ENCODE measurements around the gene SNAI3. TPM values are rescaled to one million over a fixed set of nuclear protein-coding genes. Genes with fewer than 3 reads are reported as not detected.

SNAI3 gene
- total RNA-seq, 4 donors from 2014 or later, result 0.70 to 0.80 TPM; not detected in 2

DNA sequence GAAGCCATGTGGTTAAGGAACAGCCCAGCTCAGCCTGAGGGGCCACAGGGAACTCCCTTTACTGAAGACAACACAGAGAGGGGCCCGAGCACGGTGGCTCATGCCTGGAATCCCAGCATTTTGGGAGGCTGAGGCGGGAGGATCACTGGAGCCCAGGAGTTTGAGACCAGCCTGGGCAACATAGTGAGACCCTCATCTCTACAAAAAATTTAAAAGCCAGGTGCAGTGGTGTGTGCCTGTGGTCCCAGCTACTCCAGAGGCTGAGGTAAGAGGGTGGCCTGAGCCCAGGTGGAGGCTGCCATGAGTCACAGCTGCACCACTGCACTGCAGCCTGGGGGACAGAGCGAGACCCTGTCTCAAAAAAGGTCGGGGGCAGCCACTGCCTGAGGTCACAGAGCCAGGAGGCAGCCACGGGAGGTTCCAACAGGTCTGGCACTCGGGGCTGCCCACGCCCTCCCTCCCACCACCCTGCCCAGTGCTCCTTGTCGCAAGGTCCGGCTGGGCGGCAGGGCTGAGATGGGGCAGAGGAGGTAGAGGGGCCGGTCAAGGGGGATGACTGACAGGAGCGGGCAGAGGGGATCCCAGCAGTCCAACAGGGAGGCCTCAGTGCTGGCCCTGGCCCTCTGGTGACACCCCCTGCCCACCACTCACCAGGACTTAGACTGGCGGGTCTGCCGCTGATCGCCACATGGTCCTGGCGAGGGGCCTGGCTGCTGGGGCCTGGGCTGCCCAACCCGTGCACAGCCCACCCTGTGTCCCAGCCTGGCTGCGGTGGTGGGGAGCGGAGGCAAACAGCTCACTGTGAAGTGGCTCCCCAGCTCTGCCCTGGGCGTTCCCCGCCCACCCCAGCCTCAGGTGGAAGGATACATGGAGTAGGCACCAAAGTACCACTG is 38.9 kb downstream of the SNAI3 start:
- DNase-seq, result no peak
- TF ChIP-seq, protein P1, sequence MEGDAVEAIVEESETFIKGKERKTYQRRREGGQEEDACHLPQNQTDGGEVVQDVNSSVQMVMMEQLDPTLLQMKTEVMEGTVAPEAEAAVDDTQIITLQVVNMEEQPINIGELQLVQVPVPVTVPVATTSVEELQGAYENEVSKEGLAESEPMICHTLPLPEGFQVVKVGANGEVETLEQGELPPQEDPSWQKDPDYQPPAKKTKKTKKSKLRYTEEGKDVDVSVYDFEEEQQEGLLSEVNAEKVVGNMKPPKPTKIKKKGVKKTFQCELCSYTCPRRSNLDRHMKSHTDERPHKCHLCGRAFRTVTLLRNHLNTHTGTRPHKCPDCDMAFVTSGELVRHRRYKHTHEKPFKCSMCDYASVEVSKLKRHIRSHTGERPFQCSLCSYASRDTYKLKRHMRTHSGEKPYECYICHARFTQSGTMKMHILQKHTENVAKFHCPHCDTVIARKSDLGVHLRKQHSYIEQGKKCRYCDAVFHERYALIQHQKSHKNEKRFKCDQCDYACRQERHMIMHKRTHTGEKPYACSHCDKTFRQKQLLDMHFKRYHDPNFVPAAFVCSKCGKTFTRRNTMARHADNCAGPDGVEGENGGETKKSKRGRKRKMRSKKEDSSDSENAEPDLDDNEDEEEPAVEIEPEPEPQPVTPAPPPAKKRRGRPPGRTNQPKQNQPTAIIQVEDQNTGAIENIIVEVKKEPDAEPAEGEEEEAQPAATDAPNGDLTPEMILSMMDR (IDR thresholded peaks at IDR 0.05), result no peak
- no peak for TF ChIP-seq POLR2A (IDR thresholded peaks at IDR 0.05)
- Histone ChIP-seq H3K9me3 (no peaks in the 10 kb centered on the region), H3K4me1 (peaks cover 0 to 40% (median 22%) of the 10 kb centered on the region in 4 donors), H3K27ac (peak overlapping the region in 1 of 4 donors; percentile 94), H3K4me3 (no peak overlapping the region), H3K36me3 (peaks cover 0 to 14% (median 0%) of the 10 kb centered on the region in 3 donors), H3K27me3 (no peaks in the 10 kb centered on the region)

DNA sequence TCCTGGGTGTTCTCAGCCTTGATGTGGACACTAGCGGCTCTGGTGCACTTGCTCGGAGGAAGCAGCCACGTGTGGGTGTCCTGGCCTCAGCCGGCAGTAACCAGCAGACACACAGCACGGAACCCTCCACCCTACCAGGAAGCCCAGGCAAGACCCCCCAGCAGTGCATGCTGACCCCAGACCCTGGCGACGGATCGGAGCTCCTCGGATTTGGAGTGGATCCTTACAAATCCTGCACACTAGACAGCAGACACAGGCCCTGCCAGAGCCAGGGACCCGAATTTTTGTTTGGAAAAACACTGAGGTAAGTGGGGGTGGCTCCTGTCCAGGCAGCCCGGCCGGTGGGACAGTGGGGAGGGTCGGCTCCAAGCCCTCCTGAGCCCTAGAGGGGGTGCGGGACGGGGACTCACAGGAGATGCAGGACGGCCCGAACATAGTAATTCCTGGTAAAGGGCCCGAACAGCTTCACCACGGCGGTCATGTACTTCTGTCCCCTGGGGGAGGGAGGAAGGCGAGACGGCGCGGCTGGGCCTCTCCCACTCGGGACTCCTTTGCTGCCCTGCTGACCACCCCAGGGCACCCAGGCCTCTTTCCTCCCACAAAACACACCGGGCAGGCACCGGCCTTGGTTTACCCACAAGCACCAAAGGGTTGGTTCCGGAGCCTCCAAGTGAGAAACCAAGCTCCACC is 39.8 kb downstream of the SNAI3 start:
- TF ChIP-seq, protein P1 (IDR thresholded peaks at IDR 0.05), result no peak
- TF ChIP-seq POLR2A (IDR thresholded peaks at IDR 0.05), result no peak
- Histone ChIP-seq H3K4me3 (no peak overlapping the region), H3K4me1 (peaks cover 0 to 32% (median 18%) of the 10 kb centered on the region in 4 donors), H3K9me3 (no peaks in the 10 kb centered on the region), H3K27ac (no peak overlapping the region), H3K36me3 (peaks cover 0 to 14% (median 0%) of the 10 kb centered on the region in 3 donors), H3K27me3 (no peaks in the 10 kb centered on the region)
- DNase-seq, result no peak

DNA sequence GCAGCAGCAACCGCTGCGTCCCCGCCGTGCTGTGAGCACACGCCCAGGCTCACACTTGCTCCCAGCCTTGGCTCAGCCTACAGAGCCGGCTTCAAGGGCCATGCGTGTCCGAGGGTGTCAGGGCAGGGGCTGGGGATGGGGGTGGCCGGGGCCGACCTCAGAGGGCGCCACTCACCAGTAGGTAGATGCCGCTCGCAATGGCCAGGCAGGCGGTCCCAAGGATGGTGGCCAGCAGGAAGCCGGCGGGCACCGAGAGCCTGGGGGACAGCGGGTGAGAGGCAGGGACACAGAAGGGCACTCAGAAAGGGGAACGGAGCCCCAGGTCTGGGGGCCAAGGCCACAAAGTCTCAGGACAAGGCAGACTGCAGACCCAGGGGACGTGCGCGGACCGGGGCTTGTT is 40.4 kb downstream of the SNAI3 start:
- peaks cover 0 to 37% (median 13%) of the 10 kb centered on the region in 4 donors for H3K4me1 ChIP-seq
- H3K9me3 ChIP-seq, result no peaks in the 10 kb centered on the region
- no peak overlapping the region for H3K4me3 ChIP-seq
- no peak for TF ChIP-seq POLR2A (IDR thresholded peaks at IDR 0.05)
- H3K27ac ChIP-seq, result no peak overlapping the region
- peaks cover 0 to 14% (median 0%) of the 10 kb centered on the region in 3 donors for H3K36me3 ChIP-seq
- DNase-seq, result no peak
- no peaks in the 10 kb centered on the region for H3K27me3 ChIP-seq

DNA sequence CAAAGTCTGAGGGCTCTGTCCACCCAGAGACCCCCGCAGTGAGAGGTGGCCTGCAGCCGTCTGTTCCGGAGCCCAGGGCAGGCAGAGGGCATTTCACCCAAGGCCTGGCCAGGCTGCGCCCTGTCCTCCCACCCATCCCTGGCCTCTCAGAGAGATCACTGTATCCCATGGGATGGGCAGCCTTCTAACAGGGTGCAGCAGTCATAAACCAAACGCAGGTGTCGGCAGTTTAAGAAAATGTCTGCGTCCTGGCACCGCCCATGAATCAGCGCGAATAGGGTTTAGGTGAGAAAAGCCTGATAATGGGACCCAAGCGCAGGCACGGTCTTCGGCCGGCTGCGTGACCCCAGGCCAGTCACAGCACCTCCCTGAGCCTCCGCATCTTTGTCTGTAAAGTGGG is 40.9 kb downstream of the SNAI3 start:
- H3K4me3 ChIP-seq, result no peak overlapping the region
- no peaks in the 10 kb centered on the region for H3K27me3 ChIP-seq
- H3K27ac ChIP-seq, result no peak overlapping the region
- no peaks in the 10 kb centered on the region for H3K9me3 ChIP-seq
- no peak for TF ChIP-seq POLR2A (IDR thresholded peaks at IDR 0.05)
- TF ChIP-seq, protein P1 (IDR thresholded peaks at IDR 0.05), result no peak
- H3K4me1 ChIP-seq, result peaks cover 0 to 42% (median 14%) of the 10 kb centered on the region in 4 donors
- peaks cover 0 to 14% (median 0%) of the 10 kb centered on the region in 3 donors for H3K36me3 ChIP-seq
- DNase-seq, result no peak

DNA sequence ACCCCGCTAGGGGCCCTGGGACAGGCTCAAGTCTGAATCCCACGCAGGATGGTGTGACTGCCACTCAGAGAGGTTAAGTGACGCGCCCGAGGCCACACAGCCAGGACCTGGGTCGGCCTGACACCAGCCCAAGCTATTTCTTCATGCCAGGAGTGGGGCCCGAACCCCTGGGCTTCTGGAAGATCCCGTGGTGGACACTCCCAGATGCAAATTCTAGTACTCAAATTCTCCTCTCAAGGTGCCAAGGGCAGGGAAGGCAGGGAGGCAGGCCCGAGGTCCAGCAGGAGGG is 42.7 kb downstream of the SNAI3 start:
- TF ChIP-seq, protein P1 (IDR thresholded peaks at IDR 0.05), result no peak
- no peak for TF ChIP-seq POLR2A (IDR thresholded peaks at IDR 0.05)
- DNase-seq, result no peak
- no peaks in the 10 kb centered on the region for H3K27me3 ChIP-seq
- peaks cover 0 to 48% (median 15%) of the 10 kb centered on the region in 4 donors for H3K4me1 ChIP-seq
- H3K27ac ChIP-seq, result no peak overlapping the region
- peaks cover 0 to 14% (median 0%) of the 10 kb centered on the region in 3 donors for H3K36me3 ChIP-seq
- H3K4me3 ChIP-seq, result no peak overlapping the region
- no peaks in the 10 kb centered on the region for H3K9me3 ChIP-seq

All from Peyer's patch (tissue), 4 donors.